RWPE1 (cell line): ENCODE measurements around the gene CUX1.

Experiments
- CTCF ChIA-PET: fragments of 350-600 bp; sonication (Branson Sonifier 250); formaldehyde crosslinking; extraction: SDS; loops from one replicate; lab custom pipeline; 2021; lab: Yijun Ruan, JAX
- POLR2A ChIA-PET: fragments of 400-600 bp; formaldehyde crosslinking; extraction: SDS; loops from one replicate; lab custom pipeline; 2020; ENCODE audit warnings: antibody characterized with exemption; ENCODE audit not compliant: low non-redundant PET; lab: Yijun Ruan, JAX
- DNase-seq: peaks from one replicate; pipeline ENCODE4 v3.0.0; 2012; ENCODE audit warnings: low spot score
- H3K27ac ChIP-seq: fragments of 450-650 bp; 2 replicates; pipeline ENCODE4 v1.5.1; 2017
- CTCF ChIP-seq: fragments of 450-650 bp; conservative IDR thresholded peaks from 2 replicates; pipeline ENCODE4 v1.5.1; 2017; ENCODE audit warnings: low read depth, mild to moderate bottlenecking

CUX1 gene

DNA sequence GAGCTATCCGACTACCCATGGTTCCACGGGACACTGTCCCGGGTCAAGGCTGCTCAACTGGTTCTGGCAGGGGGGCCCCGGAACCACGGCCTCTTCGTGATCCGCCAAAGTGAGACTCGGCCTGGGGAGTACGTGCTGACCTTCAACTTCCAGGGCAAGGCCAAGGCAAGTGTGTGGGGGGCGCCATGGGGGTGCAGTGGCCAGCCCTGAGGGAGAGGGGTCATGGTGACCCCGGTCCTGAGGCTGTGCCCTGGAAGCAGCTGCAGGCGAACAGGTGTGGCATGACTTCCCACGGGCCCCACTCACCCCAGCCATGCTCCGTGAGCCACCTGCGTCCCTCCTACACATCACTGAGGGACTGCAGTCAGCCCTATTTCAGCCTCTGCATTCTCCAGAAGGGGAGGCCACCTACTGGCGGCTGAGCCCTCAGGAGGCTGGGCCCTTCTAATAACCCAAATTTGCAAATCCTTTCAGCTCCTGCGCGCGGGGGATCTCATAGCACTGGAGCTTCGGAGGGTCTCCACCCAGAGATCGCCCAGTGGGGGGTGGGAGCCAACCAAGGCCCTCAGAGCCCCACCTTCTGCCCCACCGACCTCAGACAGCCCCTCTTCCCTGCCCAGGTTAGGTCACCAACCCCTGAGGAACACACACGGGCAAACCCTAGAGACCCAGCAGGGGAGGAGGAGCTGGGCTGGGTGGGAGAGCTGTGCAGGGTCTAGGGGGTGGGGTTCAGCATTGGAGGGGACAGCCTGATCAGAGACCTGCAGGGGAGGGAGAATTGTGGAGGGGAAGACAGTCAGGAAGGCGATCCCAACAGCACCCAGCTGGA lies 500.0 kb downstream of the CUX1 start:
- peak overlapping the region; percentile 36; the same call in 1 of the 2 replicates for H3K27ac ChIP-seq
- no peak for TF ChIP-seq CTCF
- ChIA-PET POLR2A (no interaction called here), CTCF (interaction anchor here (0.5 to 1.0 kb wide), 3 partner anchors 13 to 412 kb away, joined by 3 to 4 read pairs (median 3); no protein-coding TSS in a partner anchor)
- DNase-seq, result no peak

DNA sequence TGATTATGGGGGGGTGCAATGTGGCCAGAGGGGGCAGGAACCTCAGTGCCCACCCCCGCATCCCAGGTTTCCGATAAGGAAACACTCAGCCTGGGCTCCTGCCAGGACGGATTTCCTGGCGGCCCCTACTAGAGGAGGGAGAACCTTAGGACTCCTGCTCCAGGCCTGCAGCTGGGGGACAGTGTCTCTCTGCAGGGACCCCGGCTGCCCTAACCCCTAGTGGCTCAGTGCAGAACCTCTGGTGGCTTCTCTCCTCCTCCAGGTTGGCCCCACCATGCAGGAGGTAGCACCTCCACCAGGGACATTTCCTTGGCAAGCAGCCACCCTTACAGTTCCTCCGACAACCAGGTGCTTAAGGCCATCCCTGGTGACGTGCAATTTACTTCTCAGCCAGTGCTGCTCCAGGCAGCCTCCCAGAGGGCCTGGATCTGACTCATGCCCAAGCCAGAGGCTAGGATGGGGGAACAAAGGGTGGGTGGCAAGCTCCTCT lies 501.1 kb downstream of the CUX1 start:
- peak; percentile 72 for DNase-seq
- POLR2A ChIA-PET, result interaction anchor here (0.6 kb wide), 1 partner anchor 12 kb away, joined by 5 read pairs; no protein-coding TSS in a partner anchor

DNA sequence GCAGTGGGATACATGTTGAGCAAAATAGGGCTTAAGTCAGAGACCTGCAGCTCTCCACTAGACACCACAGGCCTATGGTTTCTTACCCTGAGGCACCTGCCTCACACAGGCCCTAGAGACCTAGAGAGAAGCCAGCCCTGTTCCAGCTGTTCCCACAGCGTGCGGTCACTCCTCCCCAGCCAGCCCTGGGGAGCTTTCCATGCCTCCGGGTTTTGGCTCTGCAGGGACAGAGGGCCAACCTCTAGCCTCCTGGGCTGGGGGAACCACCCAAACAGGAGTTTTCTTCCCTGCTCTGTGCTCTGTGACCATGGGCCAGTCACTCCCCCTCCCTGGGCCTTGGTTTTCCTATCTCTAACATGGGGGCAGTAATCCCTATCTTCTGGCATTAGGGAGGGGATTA lies 502.2 kb downstream of the CUX1 start:
- H3K27ac ChIP-seq, result peak overlapping the region; percentile 36; the same call in 1 of the 2 replicates
- POLR2A ChIA-PET, result no interaction called here
- no peak for DNase-seq
- CTCF ChIA-PET, result no interaction called here
- no peak for TF ChIP-seq CTCF

More for the DNA sequence above, 501.1 kb downstream of the CUX1 start:
- H3K27ac ChIP-seq, result peak overlapping the region; percentile 36
- TF ChIP-seq CTCF, result no peak
- CTCF ChIA-PET, result interaction anchor here (0.6 kb wide), 1 partner anchor 775 kb away, joined by 3 read pairs; no protein-coding TSS in a partner anchor

DNA sequence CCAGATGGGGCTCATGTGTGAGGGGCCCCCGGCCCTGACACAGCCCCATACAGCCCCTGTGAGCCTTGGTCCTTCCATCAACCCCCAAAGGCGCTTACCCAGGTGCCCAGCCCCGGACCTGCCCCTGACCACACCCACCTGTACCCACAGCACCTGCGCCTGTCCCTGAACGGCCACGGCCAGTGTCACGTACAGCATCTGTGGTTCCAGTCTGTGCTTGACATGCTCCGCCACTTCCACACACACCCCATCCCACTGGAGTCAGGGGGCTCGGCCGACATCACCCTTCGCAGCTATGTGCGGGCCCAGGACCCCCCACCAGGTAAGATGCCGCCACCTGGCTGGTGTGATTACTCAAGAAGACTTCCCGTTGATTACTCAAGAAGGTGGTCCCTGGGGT lies 502.8 kb downstream of the CUX1 start:
- DNase-seq, result no peak
- ChIA-PET POLR2A (no interaction called here), CTCF (interaction anchor here (1.0 kb wide), 1 partner anchor 909 kb away, joined by 4 read pairs; no protein-coding TSS in a partner anchor)
- no peak for TF ChIP-seq CTCF
- no peak overlapping the region for H3K27ac ChIP-seq

DNA sequence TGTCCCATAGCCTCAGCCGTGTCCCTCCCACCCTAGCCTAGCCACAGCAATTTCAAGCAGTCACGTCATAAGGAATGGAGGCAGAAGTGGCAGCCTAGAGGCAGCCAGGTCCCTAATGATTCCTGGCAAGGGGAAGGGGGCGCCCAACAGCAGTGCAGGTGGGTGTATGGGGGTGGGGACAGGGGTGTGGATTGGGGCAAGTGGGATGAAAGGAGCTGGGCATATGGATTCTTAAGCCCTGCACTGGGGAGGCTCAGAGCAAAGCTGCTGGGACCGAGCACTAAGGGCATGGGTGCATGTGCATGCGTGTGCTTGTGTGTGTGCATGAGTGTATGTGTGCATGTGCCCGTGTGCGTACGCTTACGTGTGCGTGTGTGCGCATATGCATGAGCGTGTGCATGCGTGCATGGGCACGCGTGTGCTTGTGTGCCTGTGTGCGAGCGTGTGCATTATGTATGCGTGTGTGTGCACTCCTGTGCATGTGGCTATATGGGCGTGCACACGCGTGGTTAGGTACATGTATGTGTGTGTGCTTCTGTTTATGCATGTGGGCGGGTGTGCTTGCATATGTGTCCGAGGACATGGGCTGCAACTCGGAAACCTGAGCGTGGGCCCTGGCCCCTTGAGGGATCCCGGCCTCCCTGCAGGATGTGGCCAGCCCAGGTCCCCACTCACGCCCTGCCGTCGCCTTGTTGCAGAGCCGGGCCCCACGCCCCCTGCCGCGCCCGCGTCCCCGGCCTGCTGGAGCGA lies 503.4 kb downstream of the CUX1 start:
- ChIA-PET POLR2A (no interaction called here), CTCF (interaction anchor here (1.0 kb wide), 1 partner anchor 910 kb away, joined by 4 read pairs; no protein-coding TSS in a partner anchor)
- no peak for DNase-seq
- no peak for TF ChIP-seq CTCF
- no peak overlapping the region for H3K27ac ChIP-seq
